Measurements from ENCODE around the gene RAP1GAP2. TPM values are rescaled to one million over a fixed set of nuclear protein-coding genes. Genes with fewer than 3 reads are reported as not detected.
A peak's percentile ranks its signal among the peaks of the same experiment; 100 is the strongest.
"Not testable (repeated sequence)": the region's sequence is repeated elsewhere in the genome, so short reads cannot be mapped to it uniquely, and the experiment has no call there.

The RAP1GAP2 gene
- total RNA-seq, 1 donor from 2014 or later = 0.11 TPM

DNA sequence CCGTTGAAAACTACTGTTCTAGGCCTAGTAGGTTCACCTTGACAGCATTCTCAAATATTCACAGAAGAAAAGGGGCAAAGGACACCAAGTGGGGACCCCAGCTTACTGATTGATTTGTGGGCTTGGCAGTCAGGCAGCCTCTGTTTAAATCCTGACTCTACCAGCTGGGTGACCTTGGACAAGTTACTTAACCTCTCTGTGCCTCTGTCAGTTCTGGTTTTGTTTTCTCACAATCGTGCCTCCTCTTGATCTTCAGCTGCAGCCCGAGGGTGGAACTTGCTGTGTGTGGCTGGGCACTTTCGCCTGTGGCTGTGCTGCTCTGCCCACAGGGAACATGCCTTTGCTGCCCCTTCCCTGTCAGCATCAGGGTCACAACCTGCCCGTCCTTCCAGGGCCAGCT lies 17.8 kb downstream of the RAP1GAP2 start:
- no peak for DNase-seq (ENCODE audit: low read depth)

DNA sequence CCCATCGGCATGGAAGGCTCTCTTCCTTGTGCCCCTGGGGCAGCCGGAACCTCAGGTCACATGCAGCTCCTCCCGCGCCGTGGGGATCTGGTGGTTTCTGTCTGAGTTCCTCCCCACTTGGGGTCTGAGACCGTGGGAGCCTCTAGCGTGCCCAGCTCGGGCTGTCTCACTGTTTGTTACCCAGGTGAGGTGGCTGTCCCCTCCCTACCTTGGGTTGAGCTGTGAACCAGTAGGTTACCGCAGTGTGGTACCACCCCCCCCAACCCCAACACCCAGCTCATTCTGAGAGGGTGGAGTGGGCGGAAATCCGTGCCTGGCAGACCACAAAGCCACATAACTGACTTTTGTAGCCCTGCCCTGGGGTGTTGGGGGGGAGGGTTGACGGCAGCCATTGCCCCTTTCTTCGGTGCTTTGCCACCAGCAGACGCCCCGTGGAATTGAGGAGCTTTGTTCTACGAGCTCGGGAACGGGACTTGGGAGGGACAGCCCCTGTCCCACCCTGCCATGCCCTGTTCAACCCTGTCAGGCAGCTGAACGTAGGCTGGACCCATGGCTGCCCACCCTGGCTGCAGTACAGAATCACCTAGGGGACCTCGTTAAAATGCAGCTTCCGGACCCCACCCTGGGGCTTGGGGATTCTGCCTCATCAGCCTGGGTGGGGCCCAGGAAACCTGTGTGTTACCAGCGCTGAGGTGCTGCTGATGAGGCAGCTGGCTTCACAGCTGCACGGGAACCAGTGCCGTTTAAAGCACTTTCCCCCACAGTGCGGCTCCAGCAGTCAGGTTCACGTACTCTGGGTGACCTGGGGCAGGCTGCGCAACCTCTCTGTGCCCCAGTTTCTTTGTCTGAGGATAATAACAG lies 18.5 kb downstream of the RAP1GAP2 start:
- peak; percentile 5 for DNase-seq (ENCODE audit: low read depth)

DNA sequence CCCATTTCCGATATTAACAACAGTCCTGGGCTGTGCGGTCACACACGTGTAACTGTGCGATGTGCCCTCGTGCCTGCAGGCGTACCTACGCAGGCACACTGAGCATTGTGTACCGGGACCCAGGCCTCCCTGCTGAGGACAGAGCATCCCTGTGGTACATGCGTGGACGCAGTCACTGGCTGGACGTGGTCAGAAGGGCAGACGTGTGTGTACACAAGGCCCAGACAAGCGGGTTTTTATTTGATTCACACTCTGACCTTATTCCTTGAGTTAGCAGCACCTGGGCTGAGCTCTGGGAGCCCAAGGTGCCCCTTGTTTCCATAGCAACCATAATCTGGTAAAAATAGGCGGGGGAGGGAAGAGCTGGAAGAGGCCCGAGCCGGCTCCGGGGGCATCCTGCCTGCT lies 19.5 kb downstream of the RAP1GAP2 start:
- no peak for DNase-seq (ENCODE audit: low read depth)

DNA sequence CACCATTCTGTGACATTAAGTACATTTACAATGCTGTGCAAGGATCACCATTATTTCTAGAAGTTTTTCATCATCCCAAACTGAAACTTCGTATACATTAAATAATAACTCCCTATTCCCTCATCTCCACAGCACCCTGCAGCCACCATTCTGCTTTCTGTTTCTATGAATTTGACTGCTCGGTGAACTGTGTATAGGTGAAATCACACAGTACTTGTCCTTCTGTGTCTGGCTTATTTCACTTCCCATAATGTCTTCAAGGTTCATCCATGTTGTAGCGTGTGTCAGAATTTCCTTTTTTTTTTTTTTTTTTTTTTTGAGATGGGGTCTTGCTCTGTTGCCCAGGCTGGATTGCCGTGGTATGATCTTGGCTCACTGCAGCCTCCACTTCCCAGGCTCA lies 20.4 kb downstream of the RAP1GAP2 start:
- DNase-seq (ENCODE audit: low read depth) = no peak

DNA sequence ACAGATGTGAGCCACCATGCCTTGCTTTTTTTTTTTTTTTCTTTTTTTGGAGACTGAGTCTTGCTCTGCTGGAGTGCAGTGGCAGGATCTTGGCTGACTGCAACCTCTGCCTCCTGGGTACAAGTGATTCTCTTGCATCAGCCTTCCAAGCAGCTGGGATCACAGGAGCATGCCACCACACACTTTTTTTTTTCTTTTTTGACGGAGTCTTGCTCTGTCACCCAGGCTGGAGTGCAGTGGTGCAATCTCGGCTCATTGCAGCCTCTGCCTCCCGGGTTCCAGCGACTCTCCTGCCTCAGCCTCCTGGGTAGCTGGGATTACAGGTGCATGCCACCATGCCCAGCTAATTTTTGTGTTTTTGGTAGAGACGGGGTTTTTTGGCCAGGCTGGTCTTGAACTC lies 23.1 kb downstream of the RAP1GAP2 start:
- DNase-seq (ENCODE audit: low read depth) = not testable (repeated sequence)

DNA sequence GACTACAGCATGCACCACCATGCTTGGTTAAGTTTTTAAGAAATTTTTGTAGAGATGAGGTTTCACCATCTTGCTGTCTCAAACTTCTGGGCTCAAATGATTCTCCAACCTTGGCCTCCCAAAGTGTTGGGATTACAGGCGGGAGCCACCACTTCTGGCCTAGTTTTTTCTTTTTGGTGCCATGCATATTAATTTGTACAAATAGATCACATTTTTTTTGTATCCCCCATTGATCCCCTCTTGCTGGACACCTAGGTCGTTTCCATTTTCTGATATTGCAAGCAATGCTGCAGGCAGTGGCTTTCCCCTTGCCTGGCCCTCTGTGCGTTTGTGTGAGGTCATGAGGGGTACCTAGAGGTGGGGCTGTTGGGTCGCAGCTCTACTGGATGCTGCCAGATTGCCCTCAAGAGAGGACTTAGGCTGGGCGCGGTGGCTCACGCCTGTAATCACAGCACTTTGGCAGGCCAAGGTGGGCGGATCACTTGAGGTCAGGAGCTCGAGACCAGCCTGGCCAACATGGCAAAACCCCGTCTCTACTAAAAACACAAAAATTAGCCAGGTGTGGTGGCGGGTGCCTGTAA lies 23.8 kb downstream of the RAP1GAP2 start:
- no peak for DNase-seq (ENCODE audit: low read depth)

DNA sequence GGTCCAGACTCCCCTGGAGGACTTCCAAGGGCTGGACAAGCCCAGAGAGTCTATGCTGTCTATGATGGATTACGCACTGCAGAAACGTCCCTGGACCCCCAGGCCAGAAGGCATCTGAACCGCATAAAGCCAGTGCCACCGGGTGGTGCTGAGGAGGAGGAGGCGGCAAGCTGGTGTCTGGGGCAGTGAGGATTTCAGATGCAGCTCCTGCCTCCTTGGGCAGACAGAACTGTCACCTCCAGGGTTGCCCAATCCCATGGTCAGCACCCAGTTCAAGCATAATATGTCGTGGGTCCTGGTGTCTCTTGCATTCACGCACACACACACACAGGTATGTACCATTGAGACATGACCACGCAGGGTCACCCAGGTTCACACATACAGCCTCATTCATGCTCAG lies 25.6 kb downstream of the RAP1GAP2 start:
- no peak for DNase-seq (ENCODE audit: low read depth)

DNA sequence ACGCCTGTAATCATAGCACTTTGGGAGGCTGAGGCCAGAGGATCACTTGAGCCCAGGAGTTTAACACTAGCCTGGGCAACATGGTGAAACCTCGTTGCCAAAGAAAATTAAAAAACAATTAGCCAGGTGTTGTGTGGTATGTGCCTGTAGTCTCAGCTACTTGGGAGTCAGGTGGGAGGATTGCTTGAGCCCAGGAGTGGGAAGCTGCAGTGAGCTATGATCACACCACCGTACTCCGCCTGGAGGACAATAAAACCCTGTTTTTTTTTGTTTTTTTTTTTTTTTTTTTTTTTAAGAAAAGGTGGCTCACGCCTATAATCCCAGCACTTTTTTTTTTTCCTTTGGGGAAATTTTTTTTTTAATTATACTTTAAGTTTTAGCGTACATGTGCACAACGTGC lies 26.1 kb downstream of the RAP1GAP2 start:
- DNase-seq (ENCODE audit: low read depth) = no peak

DNA sequence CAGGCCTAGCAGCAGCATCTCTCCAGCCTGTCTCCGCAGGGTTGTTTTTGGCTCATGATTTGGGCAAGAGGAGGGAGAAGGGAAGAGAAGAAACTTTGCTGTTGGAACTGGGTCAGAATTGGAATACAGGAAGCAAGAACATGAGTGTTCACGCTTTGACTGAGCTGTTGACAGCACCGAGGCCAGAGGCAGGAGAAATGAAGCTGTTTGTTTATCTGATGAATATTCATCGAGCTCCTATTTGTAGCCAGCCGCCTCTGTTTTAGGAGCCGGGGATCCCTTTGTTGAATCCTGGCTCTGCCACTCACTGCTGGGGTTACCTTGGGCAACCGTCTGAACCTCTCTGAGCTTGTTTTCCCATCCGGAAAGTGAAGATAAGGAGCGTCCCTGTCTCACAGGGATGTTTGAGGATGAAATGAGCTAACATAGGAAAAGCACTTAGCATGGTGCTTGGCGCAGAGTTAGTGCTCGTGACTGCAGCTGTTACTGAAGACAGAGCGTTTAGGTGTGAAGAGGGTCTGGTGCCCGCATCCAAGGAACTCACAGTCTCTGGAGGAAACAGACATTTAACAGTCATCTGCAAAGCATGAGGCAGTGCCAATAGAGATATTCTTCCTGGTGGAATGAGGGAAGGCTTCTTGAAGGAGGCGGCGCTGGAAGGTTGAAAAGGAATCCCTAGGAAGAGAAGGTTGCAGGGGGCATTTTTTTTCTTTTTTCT lies 29.2 kb downstream of the RAP1GAP2 start:
- DNase-seq (ENCODE audit: low read depth) = no peak

DNA sequence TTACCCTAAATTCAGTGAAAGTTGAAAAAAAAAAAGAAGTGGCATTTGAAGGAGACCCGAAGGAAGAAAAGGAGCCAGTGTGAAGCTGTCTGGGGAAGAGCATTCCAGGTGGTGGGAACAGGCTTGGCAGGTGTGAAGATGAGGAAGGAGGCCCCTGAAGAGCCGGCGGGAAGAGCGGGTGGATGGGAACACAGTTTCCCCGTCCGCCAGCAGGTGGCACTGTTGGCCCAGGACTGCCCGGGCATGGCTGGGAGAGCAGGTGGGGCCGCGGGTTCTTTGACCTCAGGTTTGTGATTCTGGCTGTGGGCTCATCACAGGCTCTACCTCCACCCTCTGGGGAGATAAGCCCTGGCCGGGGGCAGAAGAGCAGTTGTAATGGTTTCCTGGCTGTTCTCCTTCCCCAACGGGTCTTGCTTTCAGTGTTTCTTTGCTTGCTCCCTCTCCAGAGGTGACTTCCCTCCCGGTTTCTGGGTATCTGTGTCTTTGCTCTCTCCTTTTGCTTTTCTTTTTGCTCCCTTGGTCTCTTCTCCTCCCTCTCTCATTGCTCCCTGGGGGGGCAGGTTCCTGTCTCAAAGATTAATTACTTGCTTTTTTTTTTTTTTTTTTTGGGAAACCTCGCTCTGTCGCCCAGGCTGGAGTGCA lies 32.3 kb downstream of the RAP1GAP2 start:
- DNase-seq (ENCODE audit: low read depth) = peak; percentile 52

DNA sequence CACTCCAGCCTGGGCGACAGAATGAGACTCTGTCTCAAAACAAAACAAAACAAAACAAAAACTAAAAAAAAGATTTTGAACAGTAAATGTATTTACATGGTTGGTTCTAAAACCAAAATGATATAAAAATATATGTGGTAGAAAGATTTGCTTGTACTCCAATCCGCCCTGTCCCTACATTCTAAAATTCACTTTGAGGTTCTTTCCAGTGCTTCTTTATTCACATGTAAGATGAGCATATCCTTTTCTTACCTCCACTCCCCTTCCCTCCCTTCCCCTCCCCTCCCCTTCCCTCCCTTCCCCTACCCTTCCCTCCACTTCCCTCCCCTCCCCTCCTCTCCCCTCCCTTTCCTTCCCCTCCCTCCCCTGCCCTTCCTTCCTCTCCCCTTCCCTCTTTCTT lies 34.4 kb downstream of the RAP1GAP2 start:
- no peak for DNase-seq (ENCODE audit: low read depth)

DNA sequence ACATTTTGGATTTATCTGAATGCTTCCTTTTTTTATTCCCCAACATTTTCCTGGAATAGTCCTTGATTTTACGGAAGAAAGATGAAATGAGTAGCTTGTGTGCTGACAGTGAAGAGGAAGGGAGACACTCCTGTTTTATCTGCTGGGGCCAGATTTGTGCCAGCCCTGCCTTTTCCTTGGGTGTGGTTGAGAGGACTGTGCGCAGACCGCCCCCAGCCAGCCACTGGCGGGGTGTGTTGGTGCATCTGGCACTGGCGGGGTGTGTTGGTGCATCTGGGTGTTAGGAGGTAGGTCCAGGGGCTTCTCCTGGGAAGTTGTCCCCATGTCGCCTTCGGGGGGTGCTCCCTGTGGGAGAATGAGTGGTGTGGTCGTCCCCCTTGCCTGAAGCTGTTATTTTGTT lies 39.5 kb downstream of the RAP1GAP2 start:
- DNase-seq (ENCODE audit: low read depth) = no peak

DNA sequence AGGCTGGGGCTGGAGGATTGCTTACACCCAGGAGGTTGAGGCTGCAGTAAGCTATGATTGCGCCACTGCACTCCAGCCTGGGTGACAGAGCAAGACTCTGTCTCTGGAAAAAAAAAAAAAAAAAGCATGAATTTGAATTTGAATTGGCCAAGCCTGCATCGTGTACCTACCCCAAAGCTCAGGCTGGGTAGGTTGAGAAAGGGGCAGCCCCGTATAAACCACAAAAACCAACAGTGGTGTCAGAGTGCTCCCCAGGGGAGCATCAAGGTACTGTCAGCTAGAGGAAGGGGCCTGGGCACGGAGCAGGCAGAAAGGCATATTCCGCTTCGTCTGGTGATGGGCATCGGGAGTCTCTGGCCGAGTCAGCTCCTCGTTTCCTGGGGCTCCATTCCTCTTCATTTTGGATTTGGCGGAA lies 40.9 kb downstream of the RAP1GAP2 start:
- no peak for DNase-seq (ENCODE audit: low read depth)

DNA sequence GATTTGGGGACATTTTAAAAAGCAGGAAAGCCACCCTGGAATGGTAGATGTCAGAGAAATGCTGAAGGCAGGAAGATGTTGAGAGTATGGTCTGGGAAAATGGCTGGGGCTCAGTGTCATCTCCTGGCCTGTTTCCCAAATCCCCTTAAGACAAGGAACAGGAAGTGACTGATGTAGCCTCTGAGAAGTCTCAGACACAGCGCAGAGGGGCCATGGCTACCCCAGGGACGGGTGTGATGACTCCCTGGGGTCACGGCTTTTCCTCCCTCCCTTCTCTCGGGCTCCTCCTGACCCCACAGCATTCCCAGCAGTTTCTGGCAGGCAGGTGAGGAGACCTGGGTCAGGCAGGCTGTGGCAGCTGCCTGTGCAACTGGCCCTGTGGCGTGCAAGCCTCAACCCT lies 45.4 kb downstream of the RAP1GAP2 start:
- DNase-seq (ENCODE audit: low read depth) = no peak

DNA sequence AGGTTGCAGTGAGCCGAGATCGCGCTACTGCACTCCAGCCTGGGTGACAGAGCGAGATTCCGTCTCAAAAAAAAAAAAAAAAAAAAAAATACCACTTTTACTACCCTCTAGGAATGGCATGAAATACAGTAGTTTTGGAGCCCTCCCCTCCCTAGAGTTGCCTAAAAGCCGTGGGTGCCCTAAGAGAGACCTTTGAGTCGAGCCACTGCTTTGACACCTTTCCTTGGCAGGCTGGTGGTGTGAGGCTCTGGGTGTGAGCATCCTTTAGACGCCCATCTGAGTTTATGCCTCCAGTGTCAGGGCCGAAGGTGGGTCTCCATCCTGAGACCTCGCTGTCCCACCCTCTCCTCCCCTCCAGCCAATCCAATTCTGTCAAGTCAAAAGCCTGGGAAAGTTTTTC lies 46.2 kb downstream of the RAP1GAP2 start:
- no peak for DNase-seq (ENCODE audit: low read depth)

DNA sequence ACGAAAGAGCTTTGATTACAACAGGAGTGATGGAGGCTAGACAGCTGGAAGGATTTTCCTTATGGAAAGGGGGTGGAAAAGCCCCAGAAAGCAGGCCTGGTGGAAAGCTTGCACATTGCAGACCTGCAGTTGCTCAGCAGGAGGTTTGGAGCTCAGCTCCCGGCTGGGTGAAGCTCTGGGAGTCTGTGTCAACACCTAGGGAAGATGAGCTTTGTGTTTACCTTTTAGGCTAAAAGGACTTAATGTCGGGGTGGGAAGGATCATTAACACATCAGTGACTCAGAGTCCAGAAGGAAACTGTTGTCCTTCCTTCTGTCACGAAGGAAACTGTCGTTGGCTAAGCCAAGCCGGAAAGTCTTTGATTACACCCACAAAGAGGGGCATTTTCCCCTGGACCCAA lies 48.2 kb downstream of the RAP1GAP2 start:
- DNase-seq (ENCODE audit: low read depth) = no peak

DNA sequence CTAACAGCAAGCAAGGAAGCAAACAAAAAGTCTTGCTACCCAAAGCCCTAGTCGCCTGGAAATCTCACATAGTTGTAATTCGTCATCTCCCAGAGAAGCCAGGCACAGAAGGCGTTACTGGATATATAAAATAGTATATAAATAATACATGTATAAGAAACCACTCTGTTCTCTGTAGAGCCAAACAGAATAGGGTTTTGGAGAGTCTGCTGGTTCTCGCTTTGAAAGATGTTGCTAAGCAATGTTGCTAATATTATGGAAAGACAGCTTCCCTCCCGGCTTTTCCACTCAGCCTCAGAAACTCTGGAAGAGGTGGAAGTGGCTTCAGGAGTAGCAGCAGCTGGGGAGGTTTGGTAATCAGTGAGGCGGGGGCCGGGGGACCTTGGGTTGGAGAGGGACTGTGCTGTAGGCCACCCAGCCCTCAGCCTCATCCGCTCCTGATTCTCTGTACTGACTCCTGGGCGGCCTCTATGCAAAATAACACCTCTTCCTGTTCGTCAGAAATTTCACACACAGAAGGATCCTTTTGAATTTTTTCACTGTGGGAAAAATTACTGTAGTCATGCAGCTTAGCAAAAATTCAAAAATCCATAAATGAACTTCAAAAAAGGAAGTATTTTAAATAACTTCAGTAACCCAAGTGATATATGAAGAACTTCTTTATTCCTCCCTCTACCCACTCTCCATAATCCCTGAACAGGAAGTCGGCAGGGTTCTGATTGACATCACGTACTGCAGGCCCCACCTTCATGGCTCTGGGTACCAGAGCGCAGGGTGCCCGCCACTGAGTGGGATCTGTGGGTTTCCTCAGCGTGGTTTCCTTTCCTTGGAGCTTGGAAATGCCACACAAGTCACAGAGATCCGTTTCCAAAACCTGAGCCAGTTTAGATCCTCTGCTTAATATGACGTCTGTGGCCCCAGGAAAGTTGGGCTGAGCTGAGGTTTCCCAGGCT lies 51.4 kb downstream of the RAP1GAP2 start:
- DNase-seq (ENCODE audit: low read depth) = no peak

DNA sequence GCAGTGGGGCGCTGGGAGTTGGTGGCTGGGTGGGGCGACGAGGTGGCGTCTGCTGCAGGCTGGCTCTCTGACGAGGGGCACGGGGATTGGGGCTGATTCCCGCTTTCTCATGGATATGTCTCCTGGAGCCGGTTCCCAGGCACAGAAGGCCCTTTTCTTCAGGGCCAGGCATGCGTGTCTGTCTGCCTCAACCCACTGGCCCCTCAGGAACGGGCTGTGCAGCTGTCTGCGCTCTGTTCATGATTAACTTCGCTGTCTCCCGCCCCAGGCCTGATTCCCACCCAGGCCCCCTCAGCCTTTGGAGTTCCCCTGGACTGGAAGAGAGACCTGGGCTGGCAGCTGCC lies 53.1 kb downstream of the RAP1GAP2 start:
- DNase-seq (ENCODE audit: low read depth) = no peak

DNA sequence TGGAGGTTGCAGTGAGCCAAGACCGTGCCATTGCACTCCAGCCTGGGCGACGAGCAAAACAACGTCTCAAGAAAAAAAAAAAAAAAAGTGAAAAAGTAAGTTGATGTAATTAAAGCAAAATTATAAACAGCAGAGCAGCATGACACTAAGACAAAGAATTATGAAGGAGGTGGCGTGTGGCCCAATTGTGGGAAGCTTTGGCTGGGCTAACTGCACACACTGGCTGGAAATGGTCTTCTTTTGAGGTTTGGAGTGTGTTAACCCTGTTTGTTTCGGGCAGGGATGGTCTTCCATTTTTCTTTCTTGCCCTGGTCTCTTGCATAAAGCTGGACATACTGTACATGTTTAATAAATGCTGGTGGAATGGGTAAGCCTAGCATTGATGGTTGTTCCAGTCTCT lies 54.8 kb downstream of the RAP1GAP2 start:
- DNase-seq (ENCODE audit: low read depth) = no peak

DNA sequence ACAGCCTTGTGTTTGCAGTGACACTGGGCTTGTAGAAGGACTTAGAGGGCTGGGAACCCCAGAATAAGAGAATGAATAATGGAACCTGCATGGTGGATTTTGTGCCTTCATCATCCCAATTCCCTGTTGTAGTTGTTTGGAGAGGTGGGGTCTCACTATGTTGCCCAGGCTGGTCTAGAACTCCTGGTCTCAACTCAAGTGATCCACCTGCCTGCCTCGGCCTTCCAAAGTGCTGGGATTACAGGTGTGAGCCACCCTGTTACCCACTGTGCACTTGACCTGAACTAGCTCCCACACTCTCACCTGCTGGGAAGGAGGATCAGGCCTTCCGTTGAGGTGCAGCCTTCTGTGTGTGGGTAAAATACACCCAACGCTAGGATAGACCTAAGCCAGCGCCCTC lies 55.4 kb downstream of the RAP1GAP2 start:
- no peak for DNase-seq (ENCODE audit: low read depth)

DNA sequence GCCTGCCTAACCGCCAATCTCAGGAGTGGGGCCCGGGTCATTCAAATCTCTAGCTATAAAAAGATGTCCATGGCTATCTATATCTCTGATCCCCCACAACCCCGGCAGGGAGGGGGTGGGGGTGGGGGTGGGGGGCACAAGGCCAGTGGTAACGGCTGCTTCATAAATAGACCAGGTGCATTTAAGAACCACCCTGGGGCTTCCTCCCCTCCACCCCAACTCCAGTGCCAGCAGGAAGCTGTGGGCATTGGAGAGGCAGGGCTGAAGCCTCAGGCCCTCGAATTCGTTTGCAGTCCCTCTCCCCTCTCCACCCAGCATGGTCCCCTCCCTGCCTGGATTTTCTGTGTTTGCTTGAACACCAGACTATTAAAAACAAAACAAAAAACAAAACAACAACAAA lies 56.0 kb downstream of the RAP1GAP2 start:
- DNase-seq (ENCODE audit: low read depth) = no peak
